RKO (cell line): ENCODE data around the gene ACVR1B.
A peak's percentile ranks its signal among the peaks of the same experiment; 100 is the strongest.
"Not testable (repeated sequence)": the region's sequence is repeated elsewhere in the genome, so short reads cannot be mapped to it uniquely, and the experiment has no call there.

ENCODE experiments used
- DNase-seq: peaks from one replicate; pipeline ENCODE4 v3.0.0-alpha.2; 2016; ENCODE audit warnings: low spot score

ACVR1B gene

GRCh38 chr12:51971679-51972421, 20.4 kb downstream of the ACVR1B start:
- DNase-seq = no peak

- no peak for DNase-seq
Observed at GRCh38 chr12:51972422-51972812, 20.9 kb downstream of the ACVR1B start.

DNA sequence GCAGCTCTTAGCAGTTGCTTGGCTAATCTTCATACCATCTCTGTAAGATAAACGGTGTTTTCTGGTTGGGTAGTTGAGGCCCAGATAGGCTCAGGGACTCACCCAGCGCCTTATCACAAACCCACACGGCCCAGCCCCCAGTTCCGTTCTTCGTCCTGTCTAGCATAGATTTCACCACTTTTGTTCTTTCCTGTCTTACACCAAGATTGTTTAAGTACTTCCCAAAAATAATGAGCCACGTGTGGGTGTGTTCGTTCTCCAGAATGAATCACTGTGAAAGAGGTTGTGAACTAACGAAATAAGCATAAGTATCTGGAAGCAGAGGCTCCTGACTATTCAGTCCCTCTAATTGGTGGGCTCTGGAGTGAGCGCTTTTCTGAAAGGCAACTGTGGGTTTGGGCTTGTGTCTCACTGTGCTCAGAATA, 21.4 kb downstream of the ACVR1B start:
- DNase-seq = no peak

GRCh38 chr12:51973560-51973959, 22.1 kb downstream of the ACVR1B start:
- DNase-seq = no peak

- DNase-seq = no peak
Observed at GRCh38 chr12:51974646-51975045, 23.1 kb downstream of the ACVR1B start.

DNA sequence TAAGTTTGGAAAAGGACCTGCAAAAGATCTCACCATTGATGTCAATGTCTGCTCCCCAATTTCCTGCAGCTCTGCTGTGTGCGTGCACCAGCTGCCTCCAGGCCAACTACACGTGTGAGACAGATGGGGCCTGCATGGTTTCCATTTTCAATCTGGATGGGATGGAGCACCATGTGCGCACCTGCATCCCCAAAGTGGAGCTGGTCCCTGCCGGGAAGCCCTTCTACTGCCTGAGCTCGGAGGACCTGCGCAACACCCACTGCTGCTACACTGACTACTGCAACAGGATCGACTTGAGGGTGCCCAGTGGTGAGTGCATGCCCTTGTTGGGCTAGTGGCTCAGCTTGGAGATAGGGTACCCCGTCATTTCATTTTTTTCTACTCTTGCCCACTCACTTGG, 23.7 kb downstream of the ACVR1B start:
- DNase-seq = no peak

GRCh38 chr12:51976376-51977160, 25.1 kb downstream of the ACVR1B start:
- no peak for DNase-seq

DNA sequence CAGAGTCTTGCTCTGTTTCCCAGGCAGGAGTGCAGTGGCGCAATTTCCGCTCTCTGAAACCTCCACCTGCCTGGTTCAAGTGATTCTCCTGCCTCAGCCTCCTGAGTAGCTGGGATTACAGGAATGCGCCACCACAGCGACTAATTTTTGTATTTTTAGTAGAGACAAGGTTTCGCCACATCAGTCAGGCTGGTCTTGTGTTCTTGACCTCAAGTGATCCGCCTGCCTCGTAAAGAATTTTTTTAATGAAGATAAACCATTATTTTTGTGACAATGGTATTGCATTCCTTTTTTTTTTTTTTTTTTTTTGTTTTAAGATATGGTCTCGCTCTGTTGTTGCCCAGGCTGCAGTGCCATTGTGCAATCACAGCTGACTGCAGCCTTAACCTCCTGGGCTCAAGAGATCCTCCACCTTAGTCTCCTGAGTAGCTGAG, 25.8 kb downstream of the ACVR1B start:
- no peak for DNase-seq

GRCh38 chr12:51979306-51979705, 27.8 kb downstream of the ACVR1B start:
- DNase-seq = not testable (repeated sequence)

- peak; percentile 67 for DNase-seq
Observed at GRCh38 chr12:51980051-51980808, 28.7 kb downstream of the ACVR1B start.

GRCh38 chr12:51980809-51981127, 29.3 kb downstream of the ACVR1B start:
- no peak for DNase-seq

GRCh38 chr12:51984657-51985056, 33.2 kb downstream of the ACVR1B start:
- no peak for DNase-seq

GRCh38 chr12:51985154-51985835, 33.8 kb downstream of the ACVR1B start:
- DNase-seq = no peak

GRCh38 chr12:51986834-51987233, 35.3 kb downstream of the ACVR1B start:
- DNase-seq = no peak

DNA sequence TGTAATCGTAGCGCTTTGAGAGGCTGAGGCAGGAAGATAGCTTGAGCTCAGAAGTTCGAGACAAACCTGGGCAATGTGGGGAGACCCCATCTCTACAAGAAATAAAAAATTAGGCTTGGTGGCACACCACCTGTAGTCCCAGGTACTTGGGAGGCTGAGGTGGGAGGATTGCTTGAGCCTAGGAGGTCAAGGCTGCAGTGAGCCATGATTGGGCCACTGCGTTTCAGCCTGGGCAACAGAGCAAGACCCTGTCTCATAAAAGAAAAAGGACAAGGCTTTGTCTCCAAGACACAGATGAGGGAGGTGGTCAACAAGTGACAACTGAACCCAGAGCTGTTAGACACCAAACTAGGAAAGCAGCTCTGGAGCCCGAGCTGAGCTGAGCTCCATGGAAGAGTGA, 40.7 kb downstream of the ACVR1B start:
- no peak for DNase-seq

GRCh38 chr12:51994539-51994820, 43.0 kb downstream of the ACVR1B start:
- DNase-seq = no peak

DNA sequence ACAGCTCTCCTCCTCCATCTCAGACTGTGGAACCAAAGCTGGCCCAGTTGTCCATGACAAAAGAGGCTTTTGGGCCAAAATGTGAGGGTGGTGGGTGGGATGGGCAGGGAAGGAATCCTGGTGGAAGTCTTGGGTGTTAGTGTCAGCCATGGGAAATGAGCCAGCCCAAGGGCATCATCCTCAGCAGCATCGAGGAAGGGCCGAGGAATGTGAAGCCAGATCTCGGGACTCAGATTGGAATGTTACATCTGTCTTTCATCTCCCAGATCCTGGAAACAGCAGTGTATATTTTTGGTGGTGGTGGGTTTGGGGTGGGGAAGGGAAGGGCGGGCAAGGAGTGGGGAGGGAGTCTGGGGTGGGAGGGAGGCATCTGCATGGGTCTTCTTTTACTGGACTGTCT, 43.5 kb downstream of the ACVR1B start:
- DNase-seq = no peak

- DNase-seq = no peak
Observed at GRCh38 chr12:51997136-51997535, 45.6 kb downstream of the ACVR1B start.

DNA sequence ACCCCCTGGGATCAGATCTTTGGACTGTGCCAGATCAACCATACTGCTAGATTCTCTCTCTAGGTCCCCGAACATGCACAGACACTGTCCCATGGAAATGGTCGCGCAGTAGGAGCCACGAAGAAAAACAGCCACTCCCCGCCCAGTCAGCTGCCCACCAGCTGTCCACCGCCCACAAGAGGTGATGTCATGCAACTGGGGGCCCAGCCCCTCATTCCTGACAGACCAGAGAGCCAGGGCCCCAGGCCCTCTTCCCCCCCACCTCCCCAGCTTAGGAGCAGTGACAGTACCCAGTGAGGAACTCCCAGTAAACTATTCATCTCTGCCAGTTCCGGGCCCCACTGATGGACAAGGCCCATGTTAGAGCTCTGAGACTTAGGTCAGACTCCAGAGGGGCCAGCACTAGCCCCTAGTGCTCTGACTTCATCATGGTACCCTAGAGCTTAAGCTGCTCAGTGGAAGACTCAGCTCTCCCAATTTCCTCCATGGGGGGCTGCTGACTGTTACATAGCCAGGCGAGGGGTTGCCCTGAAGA, 51.6 kb downstream of the ACVR1B start:
- no peak for DNase-seq

- no peak for DNase-seq
Observed at GRCh38 chr12:52003591-52003990, 52.1 kb downstream of the ACVR1B start.

- peak; percentile 55 for DNase-seq
Observed at GRCh38 chr12:52004042-52004648, 52.6 kb downstream of the ACVR1B start.
